HG03432 (cell line): Measurements from ENCODE around the gene IYD.
"Not testable (repeated sequence)": the region's sequence is repeated elsewhere in the genome, so short reads cannot be mapped to it uniquely, and the experiment has no call there.

Source experiments
- ATAC-seq: cut with Tn5 transposase; IDR thresholded peaks from one replicate; pipeline ENCODE4 v1.9.1; 2021; ENCODE audit warnings: mild to moderate bottlenecking, moderate library complexity; ENCODE audit not compliant: unreplicated experiment

Gene IYD

GRCh38 chr6:150427037-150427602 lies 58.3 kb downstream of the IYD start:
- ATAC-seq = no peak

DNA sequence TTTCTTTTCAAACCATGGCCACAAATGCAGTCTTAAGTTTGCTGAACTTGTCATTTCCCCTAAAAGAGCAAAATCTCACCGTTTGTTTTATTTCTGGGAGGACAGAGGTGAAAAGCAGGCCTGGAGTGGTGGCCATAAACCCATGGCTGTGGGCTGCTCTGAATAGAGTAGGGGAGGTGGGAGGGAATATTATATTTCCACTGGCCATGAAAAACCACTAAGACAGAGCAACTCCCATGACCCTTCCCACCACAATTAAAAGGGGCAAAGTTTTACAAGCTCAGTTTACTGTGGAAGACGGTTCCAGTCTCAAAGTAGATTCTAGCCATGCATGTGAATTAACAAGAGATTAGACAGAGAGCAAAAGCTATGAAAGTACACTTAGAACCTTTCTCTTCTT lies 59.0 kb downstream of the IYD start:
- no peak for ATAC-seq

- ATAC-seq = no peak
Measured at GRCh38 chr6:150430815-150431214, 62.0 kb downstream of the IYD start.

GRCh38 chr6:150435360-150435759 lies 66.5 kb downstream of the IYD start:
- ATAC-seq = no peak

- no peak for ATAC-seq
Measured at GRCh38 chr6:150435832-150436231, 67.0 kb downstream of the IYD start.

GRCh38 chr6:150439373-150439772 lies 70.6 kb downstream of the IYD start:
- no peak for ATAC-seq

DNA sequence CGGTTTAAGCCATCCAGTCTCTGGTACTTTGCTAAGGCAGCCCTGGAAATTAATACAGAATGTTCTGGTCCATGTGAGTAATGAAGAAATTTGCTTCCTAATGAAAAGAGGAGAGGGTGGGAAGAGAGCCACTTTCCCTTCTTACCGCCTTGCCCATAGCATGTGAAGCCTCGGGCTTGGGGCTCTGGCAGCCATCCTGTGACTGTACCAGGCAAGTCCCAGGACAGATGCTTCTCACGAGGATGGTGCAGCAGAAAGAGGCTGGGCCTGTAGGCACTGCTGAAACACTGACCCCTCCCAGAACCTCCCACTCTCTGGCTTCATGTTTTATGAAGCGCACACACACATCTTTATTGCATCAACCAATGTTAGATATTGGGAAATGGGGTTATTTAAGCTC lies 74.8 kb downstream of the IYD start:
- no peak for ATAC-seq

- no peak for ATAC-seq
Measured at GRCh38 chr6:150444308-150444707, 75.5 kb downstream of the IYD start.

- no peak for ATAC-seq
Measured at GRCh38 chr6:150445486-150445885, 76.7 kb downstream of the IYD start.

- no peak for ATAC-seq
Measured at GRCh38 chr6:150448221-150448620, 79.4 kb downstream of the IYD start.

- ATAC-seq = not testable (repeated sequence)
Measured at GRCh38 chr6:150449055-150449454, 80.2 kb downstream of the IYD start.

GRCh38 chr6:150450918-150451317 lies 82.1 kb downstream of the IYD start:
- no peak for ATAC-seq

DNA sequence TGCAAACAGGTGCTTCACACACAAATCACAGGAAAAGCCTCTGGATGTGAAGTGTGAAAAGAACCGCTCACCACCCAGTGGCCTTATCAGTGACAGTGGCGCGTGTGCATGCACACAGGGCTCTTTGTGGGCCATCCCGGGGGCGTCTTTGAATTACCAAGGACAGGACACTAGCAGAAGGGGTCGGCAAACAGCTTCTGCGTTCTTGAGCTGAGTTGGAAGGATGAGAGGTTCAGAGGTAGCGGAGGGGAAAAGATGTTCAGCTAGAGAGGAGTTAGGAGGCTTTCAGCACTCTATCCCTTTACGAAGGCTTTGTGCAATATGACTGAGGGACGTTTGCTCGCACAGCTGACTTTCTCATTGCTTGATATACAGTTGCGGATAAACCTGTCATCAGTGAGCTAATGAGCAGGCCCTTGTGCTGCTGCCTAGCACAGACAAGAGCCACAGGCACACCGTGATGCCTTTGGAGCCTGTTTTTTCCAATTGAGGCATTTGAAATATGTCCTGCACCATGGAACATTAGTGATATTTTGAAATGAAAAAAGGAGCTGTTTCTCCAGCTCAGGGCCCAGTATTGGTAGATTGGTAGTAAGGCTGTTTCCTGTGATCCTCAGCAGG lies 83.1 kb downstream of the IYD start:
- ATAC-seq = no peak

DNA sequence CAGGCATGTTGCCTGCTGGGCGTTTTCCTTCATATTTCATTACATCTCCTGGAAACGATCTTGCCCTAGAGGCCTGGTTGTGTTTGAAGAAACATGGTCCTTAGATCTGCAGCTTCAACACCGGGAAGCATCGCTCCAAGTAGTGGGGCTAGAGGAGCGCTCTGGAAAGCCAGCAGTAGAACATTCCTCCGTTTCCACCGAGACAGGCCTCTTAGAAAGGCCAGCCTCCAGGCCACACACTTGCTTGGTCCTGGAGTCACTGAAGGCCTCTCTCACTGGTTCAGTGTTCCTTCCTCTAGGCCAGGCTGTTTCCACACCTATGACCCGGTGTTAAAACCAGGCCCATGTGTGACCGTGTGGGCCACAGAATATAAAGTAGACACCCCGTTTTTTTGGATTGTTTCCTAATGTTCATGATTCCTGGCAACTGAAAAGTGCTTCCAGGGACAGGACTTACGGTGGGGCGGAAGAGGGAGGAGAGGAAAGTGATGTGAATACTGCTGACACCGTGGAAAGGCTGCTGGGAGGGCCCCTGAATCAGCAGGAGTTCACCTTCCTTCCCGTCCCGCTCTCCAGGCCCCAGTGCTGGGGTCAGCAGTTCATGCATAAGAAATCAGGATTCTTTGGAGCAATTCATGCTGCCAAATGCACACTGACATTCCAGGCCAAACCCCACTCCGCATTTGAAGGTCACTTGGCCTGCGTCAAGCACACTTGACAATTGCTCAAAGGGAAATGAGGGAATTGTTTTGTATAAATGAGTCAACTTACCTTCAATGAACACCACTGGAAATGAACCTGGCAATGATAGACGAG lies 83.8 kb downstream of the IYD start:
- ATAC-seq = no peak

- no peak for ATAC-seq
Measured at GRCh38 chr6:150453357-150453756, 84.5 kb downstream of the IYD start.
